Lower lobe of right lung (tissue), 2 donors: ENCODE results near the gene EHMT1. TPM values are rescaled to one million over a fixed set of nuclear protein-coding genes. Genes with fewer than 3 reads are reported as not detected.
A peak's percentile ranks its signal among the peaks of the same experiment; 100 is the strongest.
"Not testable (repeated sequence)": the region's sequence is repeated elsewhere in the genome, so short reads cannot be mapped to it uniquely, and the experiment has no call there.

Experiments used
- ATAC-seq, 2 donors: fragments of 200-7000 bp; cut with Tn5 transposase; one replicate each; pipeline ENCODE4 v1.9.1; 2020 to 2022; ENCODE audit warnings: mild to moderate bottlenecking in 2 of 2, moderate library complexity in 2 of 2
- DNase-seq: peaks from one replicate; pipeline ENCODE4 v3.0.0-alpha.2; 2020
- H3K27ac ChIP-seq: fragments of 200-600 bp; one replicate; pipeline ENCODE4 v1.8.0; 2022
- H3K27me3 ChIP-seq: fragments of 200-600 bp; one replicate; pipeline ENCODE4 v1.8.0; 2022; ENCODE audit warnings: low read depth
- H3K36me3 ChIP-seq: fragments of 200-600 bp; one replicate; pipeline ENCODE4 v1.8.0; 2022; ENCODE audit warnings: mild to moderate bottlenecking
- H3K4me1 ChIP-seq: fragments of 200-600 bp; one replicate; pipeline ENCODE4 v1.8.0; 2022
- H3K4me3 ChIP-seq: fragments of 200-600 bp; one replicate; pipeline ENCODE4 v1.8.0; 2022; ENCODE audit warnings: mild to moderate bottlenecking
- H3K9me3 ChIP-seq: fragments of 200-600 bp; one replicate; pipeline ENCODE4 v1.8.0; 2022
- CTCF ChIP-seq: fragments of 200-600 bp; IDR thresholded peaks from one replicate; pipeline ENCODE4 v1.8.0; 2022; ENCODE audit warnings: antibody characterized with exemption, mild to moderate bottlenecking
- intact Hi-C: fragments of 100-400 bp; cut with DNase I; formaldehyde crosslinking; loops from one replicate; pipeline ENCODE4 v1.11.0; 2022
- total RNA-seq: library from RNA; stranded (reverse); fragmentation: NEBNext Ultra II Directional; extraction: Animal tissue kit (Norgen Biotek cat#: 25700); gene quantifications from one replicate; pipeline ENCODE4 v1.2.1, GENCODE V29; 2021
- donor health status: DM: no; HTN: yes; CAD: no; lungs with severe emphysema.

Gene EHMT1
- total RNA-seq, 1 donor from 2014 or later: 73.5 TPM

- intact Hi-C loops: no loop called here
- no peak for DNase-seq
- Histone ChIP-seq H3K4me1 (no peaks in the 10 kb centered on the region), H3K36me3 (no peaks in the 10 kb centered on the region), H3K9me3 (no peaks in the 10 kb centered on the region), H3K27me3 (peaks cover 48% of the 10 kb centered on the region), H3K4me3 (no peak overlapping the region), H3K27ac (no peak overlapping the region)
- no peak for ATAC-seq
- no peak for TF ChIP-seq CTCF
These were observed 258.1 kb downstream of the EHMT1 start for GRCh38 chr9:137876781-137877386.

GRCh38 chr9:137877506-137878122 is 258.8 kb downstream of the EHMT1 start, which contains the start of gene CACNA1B:
Gene CACNA1B (plus strand): TSS chr9:137877782. CDS start chr9:137877934, 152 bp downstream.
- H3K36me3 ChIP-seq, H3K9me3 ChIP-seq, intact Hi-C loops, H3K27ac ChIP-seq, DNase-seq, H3K4me1 ChIP-seq, ATAC-seq: not testable (repeated sequence)
- Histone ChIP-seq H3K4me3 (peak within 1 kb of the TSS; percentile 33), H3K27me3 (peaks cover 48% of the 10 kb centered on the region)

- ATAC-seq (peak; percentile 38 to 42), DNase-seq (peak; percentile 36)
- Histone ChIP-seq H3K27ac (no peak overlapping the region), H3K4me1 (no peaks in the 10 kb centered on the region), H3K4me3 (peak overlapping the region; percentile 33), H3K27me3 (peaks cover 48% of the 10 kb centered on the region), H3K9me3 (no peaks in the 10 kb centered on the region), H3K36me3 (no peaks in the 10 kb centered on the region)
- TF ChIP-seq CTCF: no peak
- intact Hi-C loops: no loop called here
These were observed 259.5 kb downstream of the EHMT1 start for GRCh38 chr9:137878146-137878941.

GRCh38 chr9:137879052-137879451 is 260.2 kb downstream of the EHMT1 start:
- no peak for TF ChIP-seq CTCF
- no peaks in the 10 kb centered on the region for H3K9me3 ChIP-seq
- DNase-seq: peak; percentile 30
- no peaks in the 10 kb centered on the region for H3K4me1 ChIP-seq
- H3K4me3 ChIP-seq: no peak overlapping the region
- no peak overlapping the region for H3K27ac ChIP-seq
- intact Hi-C loops: no loop called here
- no peaks in the 10 kb centered on the region for H3K36me3 ChIP-seq
- H3K27me3 ChIP-seq: peaks cover 48% of the 10 kb centered on the region
- ATAC-seq: no peak

- peaks cover 48% of the 10 kb centered on the region for H3K27me3 ChIP-seq
- H3K4me3 ChIP-seq: no peak overlapping the region
- ATAC-seq (no peak), DNase-seq (peak; percentile 10)
- no peaks in the 10 kb centered on the region for H3K9me3 ChIP-seq
- no peaks in the 10 kb centered on the region for H3K4me1 ChIP-seq
- H3K36me3 ChIP-seq: no peaks in the 10 kb centered on the region
- intact Hi-C loops: no loop called here
- H3K27ac ChIP-seq: no peak overlapping the region
- no peak for TF ChIP-seq CTCF
These were observed 260.9 kb downstream of the EHMT1 start for GRCh38 chr9:137879566-137880150.
